ENCODE results near the gene ZNF750. TPM values are rescaled to one million over a fixed set of nuclear protein-coding genes. Genes with fewer than 3 reads are reported as not detected.

ZNF750 gene
- total and polyA plus RNA-seq, 2 of the 13 experiments (the other 11 are each of a cell fraction or from before 2014, with no cell fraction given) = not detected

DNA sequence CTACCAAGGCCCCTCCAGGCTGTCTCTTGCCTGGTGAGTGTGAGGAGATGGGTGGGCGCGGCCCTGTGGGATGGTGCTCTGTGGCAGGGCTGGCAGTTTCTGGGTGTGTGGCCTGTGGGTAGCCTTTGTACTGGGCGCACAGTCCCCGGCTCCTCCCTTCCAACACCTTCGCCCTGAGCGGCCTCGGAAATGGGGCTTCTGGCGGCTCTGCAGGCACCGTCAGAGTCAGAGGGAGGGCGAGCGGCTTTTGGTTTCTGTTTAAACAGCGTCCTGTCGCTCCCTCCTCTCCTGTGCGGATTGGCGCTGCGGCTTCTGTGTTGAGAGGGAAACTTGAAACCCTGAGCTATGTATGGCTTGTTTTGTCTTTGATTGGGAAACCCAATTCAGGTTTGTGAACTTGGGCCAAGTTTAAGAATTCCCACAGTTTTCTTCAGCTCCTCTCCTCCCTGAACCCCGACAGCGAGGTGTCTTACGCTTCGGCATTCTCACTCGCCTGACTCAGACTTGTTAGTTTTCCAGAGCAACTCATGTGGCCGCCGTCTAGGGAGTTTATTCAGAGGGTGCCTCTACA, 8.3 kb upstream of the ZNF750 start (continued):
- no peak for TF ChIP-seq KAT2B (IDR thresholded peaks at IDR 0.05; ENCODE audit: borderline replicate concordance, low read depth, low read length)
- peak; percentile 30 for TF ChIP-seq HNRNPLL (IDR thresholded peaks at IDR 0.05; ENCODE audit: low read depth, low read length, poor library complexity, severe bottlenecking)
- TF ChIP-seq LCORL (IDR thresholded peaks at IDR 0.05) = no peak
- TF ChIP-seq LCORL (CRISPR knock-in tag; IDR thresholded peaks at IDR 0.05) = peak; percentile 53; the same call in 1 of the 2 replicates
- TF ChIP-seq ZNF263 (CRISPR knock-in tag; IDR thresholded peaks at IDR 0.05) = peak; percentile 56
- peak; percentile 74 for TF ChIP-seq HNF4A (CRISPR knock-in tag; IDR thresholded peaks at IDR 0.05)
- TF ChIP-seq TBX3 (IDR thresholded peaks at IDR 0.05; ENCODE audit: borderline replicate concordance) = peak; percentile 53; the same call in 1 of the 2 replicates
- TF ChIP-seq, protein P1, sequence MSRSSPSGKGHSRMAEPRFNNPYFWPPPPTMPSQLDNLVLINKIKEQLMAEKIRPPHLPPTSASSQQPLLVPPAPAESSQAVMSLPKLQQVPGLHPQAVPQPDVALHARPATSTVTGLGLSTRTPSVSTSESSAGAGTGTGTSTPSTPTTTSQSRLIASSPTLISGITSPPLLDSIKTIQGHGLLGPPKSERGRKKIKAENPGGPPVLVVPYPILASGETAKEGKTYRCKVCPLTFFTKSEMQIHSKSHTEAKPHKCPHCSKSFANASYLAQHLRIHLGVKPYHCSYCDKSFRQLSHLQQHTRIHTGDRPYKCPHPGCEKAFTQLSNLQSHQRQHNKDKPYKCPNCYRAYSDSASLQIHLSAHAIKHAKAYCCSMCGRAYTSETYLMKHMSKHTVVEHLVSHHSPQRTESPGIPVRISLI (CRISPR knock-in tag; IDR thresholded peaks at IDR 0.05; ENCODE audit: borderline replicate concordance) = no peak
- TF ChIP-seq ZMYM3 (CRISPR knock-in tag; IDR thresholded peaks at IDR 0.05) = peak; percentile 76
- 0 out of 2 replicates have a peak, but pooled peaks have one; percentile 11 for TF ChIP-seq ZMYM2 (CRISPR knock-in tag; IDR thresholded peaks at IDR 0.05)
- TF ChIP-seq, protein P2, sequence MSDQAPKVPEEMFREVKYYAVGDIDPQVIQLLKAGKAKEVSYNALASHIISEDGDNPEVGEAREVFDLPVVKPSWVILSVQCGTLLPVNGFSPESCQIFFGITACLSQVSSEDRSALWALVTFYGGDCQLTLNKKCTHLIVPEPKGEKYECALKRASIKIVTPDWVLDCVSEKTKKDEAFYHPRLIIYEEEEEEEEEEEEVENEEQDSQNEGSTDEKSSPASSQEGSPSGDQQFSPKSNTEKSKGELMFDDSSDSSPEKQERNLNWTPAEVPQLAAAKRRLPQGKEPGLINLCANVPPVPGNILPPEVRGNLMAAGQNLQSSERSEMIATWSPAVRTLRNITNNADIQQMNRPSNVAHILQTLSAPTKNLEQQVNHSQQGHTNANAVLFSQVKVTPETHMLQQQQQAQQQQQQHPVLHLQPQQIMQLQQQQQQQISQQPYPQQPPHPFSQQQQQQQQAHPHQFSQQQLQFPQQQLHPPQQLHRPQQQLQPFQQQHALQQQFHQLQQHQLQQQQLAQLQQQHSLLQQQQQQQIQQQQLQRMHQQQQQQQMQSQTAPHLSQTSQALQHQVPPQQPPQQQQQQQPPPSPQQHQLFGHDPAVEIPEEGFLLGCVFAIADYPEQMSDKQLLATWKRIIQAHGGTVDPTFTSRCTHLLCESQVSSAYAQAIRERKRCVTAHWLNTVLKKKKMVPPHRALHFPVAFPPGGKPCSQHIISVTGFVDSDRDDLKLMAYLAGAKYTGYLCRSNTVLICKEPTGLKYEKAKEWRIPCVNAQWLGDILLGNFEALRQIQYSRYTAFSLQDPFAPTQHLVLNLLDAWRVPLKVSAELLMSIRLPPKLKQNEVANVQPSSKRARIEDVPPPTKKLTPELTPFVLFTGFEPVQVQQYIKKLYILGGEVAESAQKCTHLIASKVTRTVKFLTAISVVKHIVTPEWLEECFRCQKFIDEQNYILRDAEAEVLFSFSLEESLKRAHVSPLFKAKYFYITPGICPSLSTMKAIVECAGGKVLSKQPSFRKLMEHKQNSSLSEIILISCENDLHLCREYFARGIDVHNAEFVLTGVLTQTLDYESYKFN (CRISPR knock-in tag; conservative IDR thresholded peaks at IDR 0.05) = peak; percentile 52; the same call in 1 of the 2 replicates
- TF ChIP-seq ZNF205 (CRISPR knock-in tag; IDR thresholded peaks at IDR 0.05) = peak; percentile 35; the same call in 1 of the 2 replicates
